Omental fat pad (tissue), 4 donors: ENCODE measurements around the gene ADAMTS12. TPM values are rescaled to one million over a fixed set of nuclear protein-coding genes. Genes with fewer than 3 reads are reported as not detected.

Experiments
- ATAC-seq: fragments of 150-250 bp; one replicate; pipeline ENCODE4 v1.9.1; 2016; ENCODE audit warnings: mild to moderate bottlenecking, moderate library complexity; ENCODE audit not compliant: low FRiP score
- DNase-seq: peaks from one replicate; pipeline ENCODE4 v3.0.0-alpha.2; 2019; ENCODE audit warnings: low spot score
- CTCF ChIP-seq, 3 donors: fragments of 450-650 bp; IDR thresholded peaks; one replicate each; pipeline ENCODE4 v1.5.1; 2016 to 2017; ENCODE audit warnings: antibody characterized with exemption in 3 of 3, mild to moderate bottlenecking in 3 of 3, moderate library complexity in 2 of 3
- total RNA-seq, 4 donors: library from RNA; depleted of rRNA; stranded (reverse); fragments of >200 nt; gene quantifications; one replicate each; pipeline ENCODE4 v1.1.0, GENCODE V29; 2016

Gene ADAMTS12
- total RNA-seq, 4 donors from 2014 or later: 17.5 to 42.9 (median 24.0) TPM

DNA sequence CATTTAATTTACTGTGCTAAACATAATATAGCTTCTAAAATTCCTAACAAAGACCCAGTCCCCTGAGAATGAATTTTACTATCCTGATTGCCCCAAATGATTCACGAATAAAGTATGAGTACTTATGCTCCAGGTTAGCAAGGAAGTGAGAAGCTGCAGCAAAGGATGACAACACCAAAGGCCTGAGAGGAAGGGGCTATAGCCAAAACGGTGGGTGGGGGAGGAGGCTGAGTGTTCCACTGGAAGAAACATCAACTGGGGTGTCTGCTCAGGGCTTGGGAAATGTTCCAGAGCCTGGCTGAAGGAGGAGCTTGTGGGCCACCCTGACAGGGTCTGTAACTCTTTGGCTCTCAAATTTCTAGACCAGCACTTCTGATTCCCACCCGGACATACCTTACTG, 157.3 kb downstream of the ADAMTS12 start:
- ATAC-seq (no peak), DNase-seq (no peak)
- no peak for TF ChIP-seq CTCF (IDR thresholded peaks at IDR 0.05)

GRCh38 chr5:33733225-33733624, 158.6 kb downstream of the ADAMTS12 start:
- ATAC-seq: no peak
- TF ChIP-seq CTCF (IDR thresholded peaks at IDR 0.05): no peak
- DNase-seq: no peak

DNA sequence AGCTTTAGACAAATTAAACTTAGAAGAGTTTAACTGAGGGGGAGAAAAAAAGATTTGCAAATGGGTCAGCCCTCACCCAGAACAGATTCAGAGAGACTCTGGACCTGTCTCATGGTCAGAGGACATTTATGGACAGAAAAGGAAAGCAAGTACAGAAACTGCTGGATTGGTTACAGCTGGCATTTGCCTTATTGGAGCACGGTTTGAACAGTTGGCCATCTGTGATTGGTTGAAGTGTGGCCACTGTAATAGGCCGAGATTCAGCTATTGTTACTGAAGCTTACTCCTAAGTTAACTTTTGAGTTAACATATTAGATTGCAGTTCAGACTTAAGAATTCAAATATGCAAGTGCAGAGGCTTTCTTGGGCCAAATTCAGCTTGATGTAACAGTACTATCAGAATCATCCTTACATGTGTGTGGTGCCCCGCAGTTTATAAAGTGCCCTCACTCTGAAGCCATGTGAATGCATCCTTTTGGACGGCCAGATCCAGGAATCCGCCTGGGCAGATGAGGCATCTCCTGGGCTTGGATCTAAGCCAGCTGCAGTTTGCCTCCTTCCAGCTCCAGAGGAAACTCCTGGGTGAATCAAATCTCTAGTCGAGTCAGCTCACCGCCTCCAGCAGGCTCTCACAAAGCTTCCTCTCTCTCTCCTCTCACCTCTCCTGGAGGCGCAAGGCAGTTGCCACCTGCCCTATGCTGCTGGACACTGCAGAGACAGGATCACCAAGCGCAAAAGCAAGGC, 165.2 kb downstream of the ADAMTS12 start:
- no peak for TF ChIP-seq CTCF (IDR thresholded peaks at IDR 0.05)
- ATAC-seq: no peak

GRCh38 chr5:33725806-33726205, 166.0 kb downstream of the ADAMTS12 start:
- no peak for ATAC-seq
- DNase-seq: no peak
- no peak for TF ChIP-seq CTCF (IDR thresholded peaks at IDR 0.05)

More for the DNA sequence above, 165.2 kb downstream of the ADAMTS12 start:
- DNase-seq: no peak

DNA sequence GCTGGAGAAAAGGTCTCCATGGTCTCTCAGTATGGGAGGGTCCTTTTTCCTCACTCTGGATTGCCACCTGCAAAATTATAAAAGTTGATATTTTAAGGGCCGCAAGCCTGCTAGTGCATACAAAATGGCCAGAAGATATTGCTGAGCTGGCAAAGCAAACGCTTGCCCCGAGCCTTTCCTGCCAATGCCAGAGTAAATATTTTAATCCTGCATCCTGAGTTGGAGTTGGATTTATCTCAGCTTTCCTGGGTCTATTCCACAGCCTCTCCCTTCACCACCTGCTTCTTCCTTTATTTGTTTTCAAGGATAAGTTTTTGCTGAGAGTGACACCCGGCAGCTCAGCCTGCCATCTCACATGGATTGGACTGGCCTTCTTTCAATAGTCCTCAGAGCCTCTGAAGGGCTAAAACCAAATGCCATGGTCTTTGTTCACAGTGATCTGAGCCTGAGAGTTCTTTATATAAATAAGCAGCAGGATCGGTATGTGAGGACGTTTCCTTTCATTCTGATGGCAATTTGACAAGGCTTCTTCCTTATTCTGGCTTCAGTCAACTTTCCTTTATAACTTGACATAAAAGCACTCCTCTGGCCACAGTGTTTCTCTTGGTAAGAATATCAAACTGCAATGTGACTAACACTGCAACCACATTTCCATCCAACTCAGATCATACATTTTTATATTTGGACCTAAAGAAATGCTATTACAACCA, 170.1 kb downstream of the ADAMTS12 start:
- ATAC-seq (no peak), DNase-seq (no peak)
- no peak for TF ChIP-seq CTCF (IDR thresholded peaks at IDR 0.05)

GRCh38 chr5:33720176-33720575, 171.6 kb downstream of the ADAMTS12 start:
- DNase-seq: no peak
- TF ChIP-seq CTCF (IDR thresholded peaks at IDR 0.05): no peak
- no peak for ATAC-seq

GRCh38 chr5:33719769-33720168, 172.0 kb downstream of the ADAMTS12 start:
- ATAC-seq: no peak
- no peak for TF ChIP-seq CTCF (IDR thresholded peaks at IDR 0.05)

More at GRCh38 chr5:33719769-33720168, 172.0 kb downstream of the ADAMTS12 start:
- DNase-seq: no peak
